GM18505 (cell line): ENCODE data around the gene TBC1D22A.
"Not testable (repeated sequence)": the region's sequence is repeated elsewhere in the genome, so short reads cannot be mapped to it uniquely, and the experiment has no call there.

Experiments
- ATAC-seq: cut with Tn5 transposase; IDR thresholded peaks from one replicate; pipeline ENCODE4 v1.9.1; 2021; ENCODE audit not compliant: unreplicated experiment
- POLR2A ChIP-seq: IDR thresholded peaks from 4 replicates; pipeline ENCODE4 v1.6.1; 2011; ENCODE audit warnings: borderline replicate concordance; ENCODE audit not compliant: insufficient read depth, insufficient read length; ENCODE audit errors: extremely low read depth

Gene TBC1D22A

GRCh38 chr22:47131632-47132427, 369.4 kb downstream of the TBC1D22A start:
- no peak for TF ChIP-seq POLR2A

GRCh38 chr22:47132428-47132825, 370.0 kb downstream of the TBC1D22A start:
- TF ChIP-seq POLR2A = no peak
- ATAC-seq = no peak

More at GRCh38 chr22:47131632-47132427, 369.4 kb downstream of the TBC1D22A start:
- ATAC-seq = no peak

GRCh38 chr22:47133061-47133969, 370.9 kb downstream of the TBC1D22A start:
- no peak for ATAC-seq

GRCh38 chr22:47134222-47134621, 371.8 kb downstream of the TBC1D22A start:
- no peak for TF ChIP-seq POLR2A
- no peak for ATAC-seq

More at GRCh38 chr22:47133061-47133969, 370.9 kb downstream of the TBC1D22A start:
- TF ChIP-seq POLR2A = no peak

GRCh38 chr22:47135338-47135737, 372.9 kb downstream of the TBC1D22A start:
- TF ChIP-seq POLR2A = no peak
- ATAC-seq = no peak

- TF ChIP-seq POLR2A = no peak
- no peak for ATAC-seq
These were observed 373.6 kb downstream of the TBC1D22A start for GRCh38 chr22:47136050-47136449.

- no peak for TF ChIP-seq POLR2A
- ATAC-seq = no peak
These were observed 374.2 kb downstream of the TBC1D22A start for GRCh38 chr22:47136671-47137070.

- no peak for TF ChIP-seq POLR2A
- no peak for ATAC-seq
These were observed 376.8 kb downstream of the TBC1D22A start for GRCh38 chr22:47139013-47139789.

- no peak for TF ChIP-seq POLR2A
- ATAC-seq = no peak
These were observed 377.3 kb downstream of the TBC1D22A start for GRCh38 chr22:47139790-47140119.

GRCh38 chr22:47140975-47141374, 378.5 kb downstream of the TBC1D22A start:
- ATAC-seq = not testable (repeated sequence)

- no peak for TF ChIP-seq POLR2A
- ATAC-seq = no peak
These were observed 380.1 kb downstream of the TBC1D22A start for GRCh38 chr22:47142427-47143046.

GRCh38 chr22:47143249-47143938, 380.9 kb downstream of the TBC1D22A start:
- no peak for TF ChIP-seq POLR2A
- ATAC-seq = no peak
